IMR-90 (cell line): Measurements from ENCODE around the gene KIF1B. TPM values are rescaled to one million over a fixed set of nuclear protein-coding genes. Genes with fewer than 3 reads are reported as not detected.

Experiments used
- ATAC-seq: fragments of 200-7000 bp; cut with Tn5 transposase; 2 replicates; pipeline ENCODE4 v1.9.1; 2020; ENCODE audit warnings: low read depth, mild to moderate bottlenecking, moderate library complexity
- BruUV-seq: library from RNA; stranded (reverse); fragments of 400-500 nt; replicated peaks from 2 replicates; lab custom pipeline; 2021; lab: Mats Ljungman, UMichigan
- CTCF ChIA-PET: fragments of 300-600 bp; formaldehyde crosslinking; extraction: SDS; loops from one replicate; lab custom pipeline; 2021; ENCODE audit warnings: antibody characterized with exemption; lab: Yijun Ruan, JAX
- POLR2A ChIA-PET: fragments of 300-600 bp; sonication (Branson Sonifier 250); formaldehyde crosslinking; loops from one replicate; lab custom pipeline; 2022; ENCODE audit warnings: antibody characterized with exemption; ENCODE audit not compliant: unreplicated experiment; lab: Charles Lee
- DNase-seq: peaks from one replicate; pipeline ENCODE4 v3.0.0; 2013
- H2AFZ ChIP-seq: replicated peaks from 2 replicates; pipeline ENCODE3; 2013; ENCODE audit warnings: low read length, mild to moderate bottlenecking; ENCODE audit not compliant: poor library complexity
- H2AK5ac ChIP-seq: 2 replicates; pipeline ENCODE4 v1.6.1; 2013; ENCODE audit warnings: low read depth, low read length, inconsistent platforms
- H2AK9ac ChIP-seq: replicated peaks from 2 replicates; pipeline ENCODE3; 2013; ENCODE audit warnings: mild to moderate bottlenecking, low read depth, low read length, moderate library complexity; ENCODE audit not compliant: poor library complexity
- H2BK120ac ChIP-seq: 2 replicates; pipeline ENCODE4 v1.6.1; 2013; ENCODE audit warnings: low read depth, low read length, inconsistent platforms
- H2BK15ac ChIP-seq: 3 replicates; pipeline ENCODE4 v1.6.1; 2013; ENCODE audit warnings: low read depth, low read length, inconsistent platforms
- H2BK20ac ChIP-seq: 2 replicates; pipeline ENCODE4 v1.6.1; 2013; ENCODE audit warnings: low read depth, mild to moderate bottlenecking, inconsistent platforms, low read length, moderate library complexity
- H2BK5ac ChIP-seq: 2 replicates; pipeline ENCODE4 v1.6.1; 2013; ENCODE audit warnings: mild to moderate bottlenecking, low read depth, low read length, inconsistent platforms; ENCODE audit not compliant: poor library complexity, severe bottlenecking
- H3K14ac ChIP-seq: replicated peaks from 2 replicates; pipeline ENCODE4 v1.6.1; 2013; ENCODE audit warnings: low read depth, low read length, inconsistent platforms
- H3K18ac ChIP-seq: 2 replicates; pipeline ENCODE4 v1.6.1; 2013; ENCODE audit warnings: low read depth, low read length, control low read depth
- H3K23ac ChIP-seq: 2 replicates; pipeline ENCODE4 v1.6.1; 2013; ENCODE audit warnings: low read depth, low read length, inconsistent platforms
- H3K27ac ChIP-seq: 2 replicates; pipeline ENCODE4 v1.5.1; 2013; ENCODE audit warnings: mild to moderate bottlenecking, control low read depth, low read length; ENCODE audit not compliant: insufficient read depth
- H3K27me3 ChIP-seq: 2 replicates; pipeline ENCODE4 v1.6.1; 2013; ENCODE audit warnings: low read length; ENCODE audit not compliant: control insufficient read depth, insufficient read depth
- H3K36me3 ChIP-seq: 2 replicates; pipeline ENCODE4 v1.6.1; 2013; ENCODE audit warnings: low read length, mixed read lengths; ENCODE audit not compliant: control insufficient read depth, insufficient read depth
- H3K4ac ChIP-seq: 2 replicates; pipeline ENCODE4 v1.6.1; 2013; ENCODE audit warnings: low read depth, low read length, inconsistent platforms
- H3K4me1 ChIP-seq: 2 replicates; pipeline ENCODE4 v1.6.1; 2013; ENCODE audit warnings: low read length, mixed read lengths; ENCODE audit not compliant: control insufficient read depth, insufficient read depth
- H3K4me2 ChIP-seq: 2 replicates; pipeline ENCODE4 v1.6.1; 2013; ENCODE audit warnings: low read depth, mild to moderate bottlenecking, control low read depth, low read length, moderate library complexity
- H3K4me3 ChIP-seq: 2 replicates; pipeline ENCODE4 v1.5.1; 2013; ENCODE audit warnings: low read depth, mild to moderate bottlenecking, control low read depth, low read length, moderate library complexity; ENCODE audit not compliant: insufficient read depth
- H3K56ac ChIP-seq: 2 replicates; pipeline ENCODE4 v1.6.1; 2013; ENCODE audit warnings: low read length, inconsistent platforms; ENCODE audit not compliant: insufficient read depth; ENCODE audit errors: extremely low read depth
- H3K79me1 ChIP-seq, 2 experiments: 2 replicates each; pipeline ENCODE4 v1.6.1; 2013; ENCODE audit warnings: low read length in 2 of 2, inconsistent platforms in 1 of 2, low read depth in 1 of 2
- H3K9ac ChIP-seq: 2 replicates; pipeline ENCODE4 v1.6.1; 2013; ENCODE audit warnings: low read depth, low read length, control low read depth
- H3K9me1 ChIP-seq: 2 replicates; pipeline ENCODE4 v1.6.1; 2013; ENCODE audit warnings: low read length, inconsistent platforms; ENCODE audit not compliant: insufficient read depth
- H3K9me3 ChIP-seq: 2 replicates; pipeline ENCODE4 v1.6.1; 2013; ENCODE audit warnings: low read length; ENCODE audit not compliant: control insufficient read depth, insufficient read depth
- H4K20me1 ChIP-seq: 2 replicates; pipeline ENCODE4 v1.6.1; 2013; ENCODE audit warnings: low read length, inconsistent platforms; ENCODE audit not compliant: insufficient read depth
- H4K5ac ChIP-seq: 2 replicates; pipeline ENCODE4 v1.6.1; 2013; ENCODE audit warnings: mild to moderate bottlenecking, low read depth, low read length, control low read depth
- H4K8ac ChIP-seq, 2 experiments: 2 replicates each; pipeline ENCODE4 v1.6.1; 2013; ENCODE audit warnings: low read depth in 2 of 2, low read length in 2 of 2, control low read depth in 1 of 2, inconsistent platforms in 1 of 2
- H4K91ac ChIP-seq: 2 replicates; pipeline ENCODE4 v1.6.1; 2013; ENCODE audit warnings: low read depth, low read length, inconsistent platforms; ENCODE audit not compliant: insufficient read depth
- BHLHE40 ChIP-seq: fragments of 150-350 bp; IDR thresholded peaks from 2 replicates; pipeline ENCODE4 v1.6.1; 2016; ENCODE audit warnings: mild to moderate bottlenecking, low read depth, low read length
- MAFK ChIP-seq: IDR thresholded peaks from 2 replicates; pipeline ENCODE4 v1.6.1; 2012; ENCODE audit warnings: low read depth, low read length, improper control_type of control experiment
- NFE2L2 ChIP-seq: fragments of 150-350 bp; IDR thresholded peaks from 2 replicates; pipeline ENCODE4 v1.6.1; 2016; ENCODE audit warnings: low read depth, mild to moderate bottlenecking, low read length
- RCOR1 ChIP-seq: IDR thresholded peaks from 2 replicates; pipeline ENCODE4 v1.6.1; 2012; ENCODE audit warnings: mild to moderate bottlenecking, low read length, improper control_type of control experiment; ENCODE audit not compliant: insufficient replicate concordance
- WGBS, 2 experiments: methylation state at CpG; one replicate each; pipeline versions ENCODE4 v1.1.5 to v1.1.7; 2013; ENCODE audit warnings: missing lambda C conversion rate in 2 of 2; ENCODE audit not compliant: insufficient read length in 1 of 2; ENCODE audit errors: extremely low coverage in 2 of 2; 5-methylcytosine and 5-hydroxymethylcytosine counted together
- dilution Hi-C: fragments of 300-500 bp; cut with HindIII; formaldehyde crosslinking; loops from one replicate; pipeline ENCODE4 v1.14.3; 2018; ENCODE audit warnings: low sequenced_read_pairs; ENCODE audit not compliant: unreplicated experiment
- in situ Hi-C: fragments of 300-500 bp; cut with MboI; formaldehyde crosslinking; loops from 3 replicates; pipeline ENCODE4 v1.14.3; 2019; ENCODE audit warnings: low sequenced_read_pairs, inconsistent platforms, mixed read lengths
- intact Hi-C: fragments of 100-400 bp; cut with micrococcal nuclease; formaldehyde crosslinking; loops from 2 replicates; pipeline ENCODE4 v1.10.0; 2022
- polyA plus RNA-seq, 3 experiments: library from polyadenylated mRNA; depleted of rRNA; stranded (reverse); fragments of >200 nt; gene quantifications; 2 replicates each; pipeline ENCODE4 v1.2.3, GENCODE V29; 2012; ENCODE audit warnings: low replicate concordance in 1 of 3
- total RNA-seq: library from RNA; depleted of rRNA; stranded (reverse); fragments of >200 nt; gene quantifications from 2 replicates; pipeline ENCODE4 v1.2.3, GENCODE V29; 2012

KIF1B gene
- total and polyA plus RNA-seq, 2 of the 4 experiments (the other 2 are of a cell fraction) = 13.0 to 21.1 TPM

DNA sequence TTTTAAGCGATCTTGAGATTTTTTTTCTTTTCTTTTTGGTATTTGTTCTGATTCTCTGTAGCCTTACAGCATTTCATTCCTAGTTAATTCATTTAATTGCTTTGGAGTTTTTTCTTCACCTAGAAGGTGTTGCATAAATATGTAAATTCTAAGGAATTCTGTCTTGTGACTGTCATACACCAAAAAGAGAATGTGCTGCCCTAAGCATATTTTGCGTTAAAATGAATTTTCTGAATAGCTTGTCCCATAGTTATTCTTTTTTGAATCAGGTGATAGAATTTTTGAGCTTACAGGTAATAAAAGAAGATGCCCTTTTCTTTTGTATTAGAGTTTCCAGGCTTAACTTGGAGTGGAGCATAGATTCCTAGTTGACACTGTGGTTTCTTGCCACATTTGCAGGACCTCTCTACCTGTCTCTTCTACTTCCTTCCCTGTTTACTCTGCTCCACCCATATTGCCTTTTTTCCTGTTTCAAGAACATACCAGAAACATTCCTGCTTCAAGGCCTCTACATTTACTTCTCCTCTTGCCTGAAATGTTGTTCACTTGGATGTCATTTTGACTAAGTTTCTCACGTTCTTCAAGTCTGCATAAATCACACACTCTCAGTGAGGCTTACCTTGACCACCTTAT is 53.2 kb downstream of the KIF1B start:
- dilution Hi-C loops (no loop called here), in situ Hi-C loops (no loop called here), intact Hi-C loops (no loop called here)
- Histone ChIP-seq H4K5ac (no peak overlapping the region), H3K4me3 (no peak overlapping the region), H2AK9ac (no peak overlapping the region), H2BK120ac (no peak overlapping the region), H2AFZ (no peak overlapping the region), H3K4ac (no peak overlapping the region), H2BK20ac (no peak overlapping the region), H3K23ac (no peak overlapping the region), H4K8ac (no peak overlapping the region), H3K36me3 (peaks cover 28% of the 10 kb centered on the region), H3K9me3 (no peaks in the 10 kb centered on the region), H3K4me2 (no peak overlapping the region), H3K27ac (no peak overlapping the region), H4K20me1 (no peaks in the 10 kb centered on the region), H4K91ac (no peak overlapping the region), H3K4me1 (no peaks in the 10 kb centered on the region), H3K56ac (no peak overlapping the region), H3K27me3 (no peaks in the 10 kb centered on the region), H3K9me1 (no peaks in the 10 kb centered on the region; the same call in 1 of the 2 replicates), H2AK5ac (no peak overlapping the region), H2BK15ac (no peak overlapping the region), H3K9ac (no peak overlapping the region), H3K18ac (no peak overlapping the region), H3K14ac (no peak overlapping the region), H3K79me1 (peaks cover 9 to 28% of the 10 kb centered on the region in 2 experiments; a peak in 3 of 4 replicates), H2BK5ac (no peak overlapping the region)
- BruUV-seq = no TSS peak
- 90% methylated on average over 2 of the region's 3 CpGs; no CpG with 5 or more reads in 1 of the 2 experiments for WGBS, 2 experiments
- ATAC-seq (no peak), DNase-seq (no peak)
- no peak for TF ChIP-seq BHLHE40
- TF ChIP-seq MAFK = peak; percentile 94
- TF ChIP-seq NFE2L2 = no peak
- no peak for TF ChIP-seq RCOR1
- ChIA-PET POLR2A (interaction anchor here (1.0 kb wide), 1 partner anchor 12 kb away, joined by 3 read pairs; no protein-coding TSS in a partner anchor), CTCF (interaction anchor here (0.6 to 1.1 kb wide), 2 partner anchors 54 to 531 kb away, joined by 3 to 4 read pairs; partner anchors contain the start of gene KIF1B)
